ENCODE measurements around the gene NTHL1.

NTHL1 gene

GRCh38 chr16:2061526-2061925 is 13.9 kb upstream of the NTHL1 start:
- peaks cover 2% of the 10 kb centered on the region for H3K4me1 ChIP-seq (ENCODE audit: control insufficient read depth, insufficient read depth, low read length)
- H3K9me3 ChIP-seq (ENCODE audit: control insufficient read depth in 2 of 2, low read length in 2 of 2) = no peaks in the 10 kb centered on the region
- H3K9ac ChIP-seq (ENCODE audit: low read length in 2 of 2) = no peak overlapping the region
- H3K27me3 ChIP-seq (ENCODE audit: control insufficient read depth in 1 of 2, insufficient read depth in 2 of 2, low read length in 2 of 2) = no peaks in the 10 kb centered on the region
- H3K36me3 ChIP-seq (ENCODE audit: control insufficient read depth in 2 of 2, insufficient read depth in 2 of 2, low read length in 2 of 2) = peaks cover 24 to 48% of the 10 kb centered on the region in 2 donors
- H3K27ac ChIP-seq (ENCODE audit: low read length) = no peak overlapping the region
- no peak overlapping the region for H3K4me3 ChIP-seq (ENCODE audit: low read length in 2 of 2)

- H3K4me1 ChIP-seq (ENCODE audit: control insufficient read depth, insufficient read depth, low read length) = peaks cover 2% of the 10 kb centered on the region
- peaks cover 22 to 48% of the 10 kb centered on the region in 2 donors for H3K36me3 ChIP-seq (ENCODE audit: control insufficient read depth in 2 of 2, insufficient read depth in 2 of 2, low read length in 2 of 2)
Measured at GRCh38 chr16:2061023-2061422, 13.4 kb upstream of the NTHL1 start.

DNA sequence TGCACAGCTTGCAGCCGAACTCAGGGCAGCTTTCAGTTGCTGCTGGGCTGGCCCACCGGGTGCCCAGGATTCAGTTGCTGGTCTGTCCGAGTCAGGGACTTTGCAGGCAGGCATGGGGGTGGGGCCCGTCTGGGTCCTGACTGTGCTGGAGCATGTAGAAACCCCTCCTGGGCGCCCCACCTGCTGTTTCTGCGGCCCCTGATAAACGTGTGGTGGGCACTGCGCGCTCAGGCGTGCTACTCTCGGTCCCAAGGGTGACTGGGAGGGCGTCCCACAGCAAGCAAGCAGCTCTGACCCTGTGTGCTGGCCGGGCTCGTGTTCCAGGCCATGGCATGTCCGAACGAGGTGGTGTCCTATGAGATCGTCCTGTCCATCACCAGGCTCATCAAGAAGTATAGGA is 12.7 kb upstream of the NTHL1 start:
- Histone ChIP-seq H3K27ac (ENCODE audit: low read length) (no peak overlapping the region), H3K36me3 (ENCODE audit: control insufficient read depth in 2 of 2, insufficient read depth in 2 of 2, low read length in 2 of 2) (peaks cover 19 to 42% of the 10 kb centered on the region in 2 donors), H3K4me1 (ENCODE audit: control insufficient read depth, insufficient read depth, low read length) (peaks cover 2% of the 10 kb centered on the region), H3K9ac (ENCODE audit: low read length in 2 of 2) (no peak overlapping the region), H3K27me3 (ENCODE audit: control insufficient read depth in 1 of 2, insufficient read depth in 2 of 2, low read length in 2 of 2) (no peaks in the 10 kb centered on the region), H3K9me3 (ENCODE audit: control insufficient read depth in 2 of 2, low read length in 2 of 2) (no peaks in the 10 kb centered on the region), H3K4me3 (ENCODE audit: low read length in 2 of 2) (no peak overlapping the region)

More at GRCh38 chr16:2061023-2061422, 13.4 kb upstream of the NTHL1 start:
- Histone ChIP-seq H3K27me3 (ENCODE audit: control insufficient read depth in 1 of 2, insufficient read depth in 2 of 2, low read length in 2 of 2) (no peaks in the 10 kb centered on the region), H3K9ac (ENCODE audit: low read length in 2 of 2) (no peak overlapping the region), H3K27ac (ENCODE audit: low read length) (no peak overlapping the region), H3K4me3 (ENCODE audit: low read length in 2 of 2) (no peak overlapping the region), H3K9me3 (ENCODE audit: control insufficient read depth in 2 of 2, low read length in 2 of 2) (no peaks in the 10 kb centered on the region)

DNA sequence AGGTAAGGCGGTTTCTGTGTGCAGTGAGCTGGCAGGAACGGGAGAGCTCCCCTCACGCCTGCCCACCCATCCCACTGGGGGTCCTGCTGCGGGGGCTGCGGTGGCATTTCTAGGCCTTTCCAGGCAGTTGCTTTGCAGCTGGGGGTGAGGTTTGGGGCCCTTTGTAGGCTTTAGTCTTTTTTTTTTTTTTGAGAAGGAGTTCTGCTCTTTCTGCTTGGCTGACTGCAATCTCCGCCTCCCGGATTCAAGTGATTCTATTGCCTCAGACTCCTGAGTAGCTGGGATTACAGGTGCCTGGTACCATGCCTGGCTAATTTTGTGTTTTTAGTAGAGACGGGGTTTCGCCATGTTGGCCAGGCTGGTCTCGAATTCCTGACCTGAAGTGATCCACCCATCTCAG is 11.2 kb upstream of the NTHL1 start:
- H3K27me3 ChIP-seq (ENCODE audit: control insufficient read depth in 1 of 2, insufficient read depth in 2 of 2, low read length in 2 of 2) = no peaks in the 10 kb centered on the region
- H3K27ac ChIP-seq (ENCODE audit: low read length) = no peak overlapping the region
- peaks cover 2% of the 10 kb centered on the region for H3K4me1 ChIP-seq (ENCODE audit: control insufficient read depth, insufficient read depth, low read length)
- peaks cover 29 to 47% of the 10 kb centered on the region in 2 donors for H3K36me3 ChIP-seq (ENCODE audit: control insufficient read depth in 2 of 2, insufficient read depth in 2 of 2, low read length in 2 of 2)
- no peaks in the 10 kb centered on the region for H3K9me3 ChIP-seq (ENCODE audit: control insufficient read depth in 2 of 2, low read length in 2 of 2)
- no peak overlapping the region for H3K4me3 ChIP-seq (ENCODE audit: low read length in 2 of 2)
- no peak overlapping the region for H3K9ac ChIP-seq (ENCODE audit: low read length in 2 of 2)

GRCh38 chr16:2058420-2058819 is 10.8 kb upstream of the NTHL1 start:
- H3K27ac ChIP-seq (ENCODE audit: low read length) = no peak overlapping the region
- no peak overlapping the region for H3K4me3 ChIP-seq (ENCODE audit: low read length in 2 of 2)
- H3K9ac ChIP-seq (ENCODE audit: low read length in 2 of 2) = no peak overlapping the region
- H3K4me1 ChIP-seq (ENCODE audit: control insufficient read depth, insufficient read depth, low read length) = peaks cover 2% of the 10 kb centered on the region
- peaks cover 29 to 47% of the 10 kb centered on the region in 2 donors for H3K36me3 ChIP-seq (ENCODE audit: control insufficient read depth in 2 of 2, insufficient read depth in 2 of 2, low read length in 2 of 2)
- no peaks in the 10 kb centered on the region for H3K27me3 ChIP-seq (ENCODE audit: control insufficient read depth in 1 of 2, insufficient read depth in 2 of 2, low read length in 2 of 2)
- no peaks in the 10 kb centered on the region for H3K9me3 ChIP-seq (ENCODE audit: control insufficient read depth in 2 of 2, low read length in 2 of 2)

DNA sequence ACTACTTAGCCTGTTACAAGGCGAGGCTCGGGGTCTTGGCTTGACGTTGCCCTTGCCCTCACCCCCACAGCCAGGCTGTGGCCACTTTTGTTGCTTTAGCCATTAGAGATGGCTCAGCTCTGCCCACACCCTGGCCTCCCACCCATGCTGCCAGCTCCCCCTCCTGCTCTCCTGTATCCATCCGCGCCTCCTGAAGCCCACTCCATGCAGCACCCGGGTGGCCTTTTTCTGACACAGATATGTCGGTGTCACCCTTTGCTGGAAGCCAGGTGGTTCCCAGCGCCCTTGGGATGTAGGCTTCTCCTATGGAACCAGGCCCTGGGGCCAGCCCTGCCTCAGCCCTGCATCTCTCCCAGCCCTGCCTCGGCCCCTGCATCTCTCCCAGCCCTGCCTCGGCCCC is 9.8 kb upstream of the NTHL1 start:
- no peak overlapping the region for H3K9ac ChIP-seq (ENCODE audit: low read length in 2 of 2)
- H3K36me3 ChIP-seq (ENCODE audit: control insufficient read depth in 2 of 2, insufficient read depth in 2 of 2, low read length in 2 of 2) = peaks cover 30 to 47% of the 10 kb centered on the region in 2 donors
- H3K4me3 ChIP-seq (ENCODE audit: low read length in 2 of 2) = no peak overlapping the region
- no peak overlapping the region for H3K27ac ChIP-seq (ENCODE audit: low read length)
- no peaks in the 10 kb centered on the region for H3K27me3 ChIP-seq (ENCODE audit: control insufficient read depth in 1 of 2, insufficient read depth in 2 of 2, low read length in 2 of 2)
- peaks cover 2% of the 10 kb centered on the region for H3K4me1 ChIP-seq (ENCODE audit: control insufficient read depth, insufficient read depth, low read length)
- H3K9me3 ChIP-seq (ENCODE audit: control insufficient read depth in 2 of 2, low read length in 2 of 2) = no peaks in the 10 kb centered on the region

GRCh38 chr16:2056681-2057407 is 9.2 kb upstream of the NTHL1 start:
- Histone ChIP-seq H3K27ac (ENCODE audit: low read length) (no peak overlapping the region), H3K36me3 (ENCODE audit: control insufficient read depth in 2 of 2, insufficient read depth in 2 of 2, low read length in 2 of 2) (peaks cover 33 to 49% of the 10 kb centered on the region in 2 donors), H3K9ac (ENCODE audit: low read length in 2 of 2) (no peak overlapping the region)

GRCh38 chr16:2056077-2056476 is 8.4 kb upstream of the NTHL1 start:
- peaks cover 33 to 53% of the 10 kb centered on the region in 2 donors for H3K36me3 ChIP-seq (ENCODE audit: control insufficient read depth in 2 of 2, insufficient read depth in 2 of 2, low read length in 2 of 2)
- H3K9ac ChIP-seq (ENCODE audit: low read length in 2 of 2) = no peak overlapping the region
- peaks cover 2% of the 10 kb centered on the region for H3K4me1 ChIP-seq (ENCODE audit: control insufficient read depth, insufficient read depth, low read length)
- no peaks in the 10 kb centered on the region for H3K27me3 ChIP-seq (ENCODE audit: control insufficient read depth in 1 of 2, insufficient read depth in 2 of 2, low read length in 2 of 2)
- no peak overlapping the region for H3K27ac ChIP-seq (ENCODE audit: low read length)
- no peak overlapping the region for H3K4me3 ChIP-seq (ENCODE audit: low read length in 2 of 2)
- no peaks in the 10 kb centered on the region for H3K9me3 ChIP-seq (ENCODE audit: control insufficient read depth in 2 of 2, low read length in 2 of 2)

More at GRCh38 chr16:2056681-2057407, 9.2 kb upstream of the NTHL1 start:
- Histone ChIP-seq H3K4me3 (ENCODE audit: low read length in 2 of 2) (no peak overlapping the region), H3K4me1 (ENCODE audit: control insufficient read depth, insufficient read depth, low read length) (peaks cover 2% of the 10 kb centered on the region), H3K9me3 (ENCODE audit: control insufficient read depth in 2 of 2, low read length in 2 of 2) (no peaks in the 10 kb centered on the region), H3K27me3 (ENCODE audit: control insufficient read depth in 1 of 2, insufficient read depth in 2 of 2, low read length in 2 of 2) (no peaks in the 10 kb centered on the region)

GRCh38 chr16:2054543-2055245 is 7.1 kb upstream of the NTHL1 start:
- H3K27me3 ChIP-seq (ENCODE audit: control insufficient read depth in 1 of 2, insufficient read depth in 2 of 2, low read length in 2 of 2) = no peaks in the 10 kb centered on the region
- no peaks in the 10 kb centered on the region for H3K9me3 ChIP-seq (ENCODE audit: control insufficient read depth in 2 of 2, low read length in 2 of 2)
- peaks cover 25 to 47% of the 10 kb centered on the region in 2 donors for H3K36me3 ChIP-seq (ENCODE audit: control insufficient read depth in 2 of 2, insufficient read depth in 2 of 2, low read length in 2 of 2)
- H3K4me3 ChIP-seq (ENCODE audit: low read length in 2 of 2) = no peak overlapping the region
- H3K27ac ChIP-seq (ENCODE audit: low read length) = no peak overlapping the region
- H3K4me1 ChIP-seq (ENCODE audit: control insufficient read depth, insufficient read depth, low read length) = peaks cover 2% of the 10 kb centered on the region
- H3K9ac ChIP-seq (ENCODE audit: low read length in 2 of 2) = no peak overlapping the region

GRCh38 chr16:2053897-2054296 is 6.3 kb upstream of the NTHL1 start:
- Histone ChIP-seq H3K36me3 (ENCODE audit: control insufficient read depth in 2 of 2, insufficient read depth in 2 of 2, low read length in 2 of 2) (peaks cover 24 to 47% of the 10 kb centered on the region in 2 donors), H3K9ac (ENCODE audit: low read length in 2 of 2) (no peak overlapping the region)

GRCh38 chr16:2053211-2053610 is 5.6 kb upstream of the NTHL1 start:
- Histone ChIP-seq H3K4me1 (ENCODE audit: control insufficient read depth, insufficient read depth, low read length) (peaks cover 12% of the 10 kb centered on the region), H3K27ac (ENCODE audit: low read length) (no peak overlapping the region), H3K9ac (ENCODE audit: low read length in 2 of 2) (no peak overlapping the region), H3K27me3 (ENCODE audit: control insufficient read depth in 1 of 2, insufficient read depth in 2 of 2, low read length in 2 of 2) (no peaks in the 10 kb centered on the region), H3K9me3 (ENCODE audit: control insufficient read depth in 2 of 2, low read length in 2 of 2) (no peaks in the 10 kb centered on the region), H3K4me3 (ENCODE audit: low read length in 2 of 2) (no peak overlapping the region), H3K36me3 (ENCODE audit: control insufficient read depth in 2 of 2, insufficient read depth in 2 of 2, low read length in 2 of 2) (peaks cover 24 to 41% of the 10 kb centered on the region in 2 donors)

More at GRCh38 chr16:2053897-2054296, 6.3 kb upstream of the NTHL1 start:
- Histone ChIP-seq H3K27ac (ENCODE audit: low read length) (no peak overlapping the region), H3K4me3 (ENCODE audit: low read length in 2 of 2) (no peak overlapping the region), H3K4me1 (ENCODE audit: control insufficient read depth, insufficient read depth, low read length) (peaks cover 5% of the 10 kb centered on the region), H3K27me3 (ENCODE audit: control insufficient read depth in 1 of 2, insufficient read depth in 2 of 2, low read length in 2 of 2) (no peaks in the 10 kb centered on the region), H3K9me3 (ENCODE audit: control insufficient read depth in 2 of 2, low read length in 2 of 2) (no peaks in the 10 kb centered on the region)

Measured in stomach smooth muscle (tissue), 2 donors.